Epithelial cell of proximal tubule (primary cell): ENCODE results near the gene FRAS1. TPM values are rescaled to one million over a fixed set of nuclear protein-coding genes. Genes with fewer than 3 reads are reported as not detected.
"Not testable (repeated sequence)": the region's sequence is repeated elsewhere in the genome, so short reads cannot be mapped to it uniquely, and the experiment has no call there.

ENCODE experiments used
- DNase-seq: peaks from one replicate; pipeline ENCODE4 v3.0.0-alpha.2; 2011; ENCODE audit warnings: low read depth
- H3K4me3 ChIP-seq: 2 replicates; pipeline ENCODE4 v1.5.1; 2011; ENCODE audit warnings: low read depth, mild to moderate bottlenecking, low read length
- total RNA-seq: library from RNA; depleted of rRNA; stranded (reverse); fragments of >200 nt; gene quantifications from 2 replicates; pipeline ENCODE4 v1.2.3, GENCODE V29; 2015
- TF ChIP-seq, protein P1 (sequence below): conservative IDR thresholded peaks from 2 replicates; pipeline ENCODE4 v1.5.1; 2012; ENCODE audit warnings: low read depth, mild to moderate bottlenecking, low read length

The FRAS1 gene
- total RNA-seq, 1 donor from 2014 or later, result 9.1 TPM

DNA sequence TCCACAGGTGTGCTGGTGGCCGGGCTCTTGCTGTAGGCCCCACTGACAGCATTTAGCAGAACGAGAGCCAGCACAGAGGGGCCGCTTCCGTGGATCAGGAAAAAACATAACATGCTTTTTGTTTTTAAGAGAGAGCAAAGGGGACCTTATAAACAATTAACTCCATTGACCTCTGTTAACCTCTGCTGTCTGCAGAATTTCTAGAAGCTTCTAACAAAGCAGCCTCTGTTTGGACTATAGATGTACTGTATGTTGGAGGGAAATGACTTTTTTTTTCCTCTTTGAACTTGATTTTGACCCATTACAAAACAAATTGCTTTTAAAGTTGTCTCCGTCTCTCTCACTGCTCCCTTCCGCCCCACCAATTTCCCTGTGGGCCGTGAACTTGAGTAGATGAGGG, 210.7 kb downstream of the FRAS1 start:
- TF ChIP-seq, protein P1, sequence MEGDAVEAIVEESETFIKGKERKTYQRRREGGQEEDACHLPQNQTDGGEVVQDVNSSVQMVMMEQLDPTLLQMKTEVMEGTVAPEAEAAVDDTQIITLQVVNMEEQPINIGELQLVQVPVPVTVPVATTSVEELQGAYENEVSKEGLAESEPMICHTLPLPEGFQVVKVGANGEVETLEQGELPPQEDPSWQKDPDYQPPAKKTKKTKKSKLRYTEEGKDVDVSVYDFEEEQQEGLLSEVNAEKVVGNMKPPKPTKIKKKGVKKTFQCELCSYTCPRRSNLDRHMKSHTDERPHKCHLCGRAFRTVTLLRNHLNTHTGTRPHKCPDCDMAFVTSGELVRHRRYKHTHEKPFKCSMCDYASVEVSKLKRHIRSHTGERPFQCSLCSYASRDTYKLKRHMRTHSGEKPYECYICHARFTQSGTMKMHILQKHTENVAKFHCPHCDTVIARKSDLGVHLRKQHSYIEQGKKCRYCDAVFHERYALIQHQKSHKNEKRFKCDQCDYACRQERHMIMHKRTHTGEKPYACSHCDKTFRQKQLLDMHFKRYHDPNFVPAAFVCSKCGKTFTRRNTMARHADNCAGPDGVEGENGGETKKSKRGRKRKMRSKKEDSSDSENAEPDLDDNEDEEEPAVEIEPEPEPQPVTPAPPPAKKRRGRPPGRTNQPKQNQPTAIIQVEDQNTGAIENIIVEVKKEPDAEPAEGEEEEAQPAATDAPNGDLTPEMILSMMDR, result no peak
- no peak overlapping the region for H3K4me3 ChIP-seq
- no peak for DNase-seq

DNA sequence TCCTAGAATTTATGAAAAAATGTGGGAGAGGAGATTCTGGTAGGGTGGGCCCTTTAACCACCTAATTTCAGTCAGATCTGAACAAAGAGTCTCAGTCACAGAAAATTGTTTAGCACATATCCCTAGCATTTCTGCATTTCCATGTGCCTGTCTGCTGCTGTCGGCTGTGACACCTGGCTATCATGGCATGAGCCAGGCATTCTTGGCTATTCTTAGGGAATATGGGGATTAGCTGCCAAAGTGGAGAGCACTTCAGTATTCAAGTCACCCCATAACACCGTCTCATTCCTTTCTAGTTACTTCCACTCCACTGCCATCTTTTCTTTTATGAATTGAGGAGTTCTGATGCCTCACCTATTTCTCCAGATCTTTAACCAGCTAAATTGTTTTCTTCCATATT, 211.5 kb downstream of the FRAS1 start:
- DNase-seq, result no peak
- TF ChIP-seq, protein P1, result no peak
- no peak overlapping the region for H3K4me3 ChIP-seq

DNA sequence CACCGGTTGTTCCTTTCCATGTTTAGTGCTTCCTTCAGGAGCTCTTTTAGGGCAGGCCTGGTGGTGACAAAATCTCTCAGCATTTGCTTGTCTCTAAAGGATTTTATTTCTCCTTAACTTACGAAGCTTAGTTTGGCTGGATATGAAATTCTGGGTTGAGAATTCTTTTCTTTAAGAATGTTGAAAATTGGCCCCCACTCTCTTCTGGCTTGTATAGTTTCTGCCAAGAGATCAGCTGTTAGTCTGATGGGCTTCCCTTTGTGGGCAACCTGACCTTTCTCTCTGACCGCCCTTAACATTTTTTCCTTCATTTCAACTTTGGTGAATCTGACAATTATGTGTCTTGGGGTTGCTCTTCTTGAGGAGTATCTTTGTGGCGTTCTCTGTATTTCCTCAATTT, 218.3 kb downstream of the FRAS1 start:
- not testable (repeated sequence) for DNase-seq, H3K4me3 ChIP-seq

DNA sequence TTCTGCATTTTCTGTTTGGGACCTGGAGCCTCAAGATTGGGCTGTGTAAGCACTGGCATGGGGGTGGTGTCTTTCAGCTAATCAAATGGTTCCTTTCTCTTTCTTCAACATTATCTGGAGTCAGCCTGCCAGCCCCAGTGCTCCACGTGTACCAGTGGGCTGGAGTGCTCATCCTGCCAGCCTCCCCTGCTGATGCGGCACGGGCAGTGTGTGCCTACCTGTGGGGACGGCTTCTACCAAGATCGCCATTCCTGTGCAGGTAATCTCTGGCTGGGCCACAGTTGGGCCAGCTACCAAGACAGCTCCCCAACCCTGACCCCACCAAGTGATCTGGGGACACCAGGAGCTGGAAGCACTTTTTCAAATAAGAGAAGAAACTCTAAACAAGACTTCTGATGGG, 229.2 kb downstream of the FRAS1 start:
- TF ChIP-seq, protein P1, result no peak
- DNase-seq, result no peak

DNA sequence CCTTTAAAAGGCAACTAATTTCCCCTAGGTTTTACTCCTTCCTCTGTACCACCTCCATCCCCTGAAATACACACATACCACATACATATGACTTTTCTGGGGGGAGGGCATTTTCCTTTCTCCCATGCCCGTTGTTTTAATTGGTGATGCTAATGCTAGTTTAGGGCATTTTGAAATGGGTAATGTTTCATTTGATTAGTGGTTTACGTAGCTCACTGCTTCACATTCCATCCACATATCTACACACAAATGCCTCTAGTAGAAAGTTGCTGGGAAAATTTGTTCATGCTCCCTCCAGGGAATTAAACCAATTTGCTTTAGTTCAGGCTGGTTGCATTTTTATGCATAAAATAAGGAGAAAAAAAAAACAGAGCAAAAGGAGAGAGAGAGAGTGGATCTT, 231.2 kb downstream of the FRAS1 start:
- no peak overlapping the region for H3K4me3 ChIP-seq
- TF ChIP-seq, protein P1, result no peak
- DNase-seq, result no peak

More for the DNA sequence above, 229.2 kb downstream of the FRAS1 start:
- no peak overlapping the region for H3K4me3 ChIP-seq

DNA sequence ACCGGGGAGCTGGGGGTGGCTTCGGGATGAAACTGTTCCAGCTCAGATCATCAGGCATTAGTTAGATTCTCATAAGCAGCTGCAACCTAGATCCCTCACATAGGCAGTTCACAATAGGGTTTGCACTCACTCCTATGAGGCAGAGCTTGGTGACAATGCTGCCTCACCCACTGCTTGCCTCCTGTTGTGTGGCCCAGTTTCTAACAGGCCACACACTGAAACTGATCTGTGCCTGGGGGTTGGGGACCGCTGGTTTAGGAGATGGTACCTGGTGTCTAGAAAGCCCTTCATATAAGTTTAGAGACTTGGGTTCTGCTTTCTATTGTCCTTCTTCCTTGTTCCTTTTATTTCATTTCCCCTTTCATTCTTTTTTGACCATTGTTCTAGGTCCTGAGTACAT, 234.2 kb downstream of the FRAS1 start:
- TF ChIP-seq, protein P1, result no peak
- DNase-seq, result no peak

DNA sequence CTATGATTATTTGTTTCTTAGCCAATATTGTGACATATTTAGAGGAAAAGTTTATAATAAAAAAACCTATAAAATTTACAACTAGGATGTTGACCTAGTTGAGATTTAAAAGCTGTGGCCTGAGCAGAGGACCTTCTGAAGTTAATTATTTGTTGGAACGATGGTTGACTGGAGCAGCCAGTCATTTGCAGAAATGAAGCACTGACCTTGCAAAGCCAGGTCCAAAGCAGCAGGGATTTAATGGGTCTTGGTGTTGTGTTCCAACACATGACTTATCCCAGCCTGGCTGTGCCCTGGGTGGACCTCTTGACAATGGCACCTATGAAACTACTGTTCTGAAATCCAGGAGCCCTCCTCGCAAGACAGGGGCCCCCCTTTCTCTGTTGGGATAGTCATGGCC, 235.2 kb downstream of the FRAS1 start:
- H3K4me3 ChIP-seq, result no peak overlapping the region
- DNase-seq, result no peak
- TF ChIP-seq, protein P1, result no peak

More for the DNA sequence above, 234.2 kb downstream of the FRAS1 start:
- no peak overlapping the region for H3K4me3 ChIP-seq

DNA sequence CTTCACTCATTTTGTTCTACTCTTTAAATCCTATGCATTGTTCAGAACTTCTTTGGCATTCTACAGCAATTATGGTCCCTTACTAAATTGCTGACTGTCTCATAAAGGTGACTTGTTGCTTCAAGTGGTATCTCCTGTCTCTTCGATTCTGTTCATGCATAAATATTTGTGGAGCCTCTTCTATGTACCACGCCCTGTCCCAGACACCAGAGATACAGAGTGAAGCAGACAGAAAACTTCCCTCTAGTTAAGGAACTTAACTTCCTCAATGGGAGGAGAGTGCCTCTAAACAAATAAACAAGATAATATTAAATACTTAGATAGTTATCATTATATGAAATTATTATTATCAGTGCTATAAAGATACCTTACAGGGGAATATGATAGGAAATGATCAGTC, 235.7 kb downstream of the FRAS1 start:
- no peak overlapping the region for H3K4me3 ChIP-seq
- no peak for DNase-seq
- TF ChIP-seq, protein P1, result no peak
